GM21737 (cell line): ENCODE data around the gene STAT4.

Source experiments
- ATAC-seq: cut with Tn5 transposase; IDR thresholded peaks from one replicate; pipeline ENCODE4 v1.9.1; 2021; ENCODE audit warnings: mild to moderate bottlenecking, moderate library complexity; ENCODE audit not compliant: unreplicated experiment

The STAT4 gene

DNA sequence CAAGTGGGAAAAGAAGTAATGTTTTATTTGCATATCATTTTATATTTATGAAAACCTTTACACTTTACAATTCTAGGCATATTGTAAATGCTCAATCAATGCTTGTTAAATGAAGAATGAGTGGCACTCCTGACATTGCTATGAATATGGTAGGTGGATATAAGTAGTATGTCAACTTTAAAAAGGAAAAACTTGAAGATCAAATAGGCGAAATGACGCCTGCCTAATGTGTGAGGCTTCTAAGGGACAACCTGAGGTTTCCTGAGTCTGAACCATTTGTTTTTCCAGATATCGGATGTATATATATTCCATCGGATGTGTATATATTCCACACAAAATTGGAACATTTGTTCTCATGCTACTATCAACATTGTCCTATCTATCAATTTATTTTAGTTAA, 1.4 kb downstream of the STAT4 start:
- no peak for ATAC-seq

DNA sequence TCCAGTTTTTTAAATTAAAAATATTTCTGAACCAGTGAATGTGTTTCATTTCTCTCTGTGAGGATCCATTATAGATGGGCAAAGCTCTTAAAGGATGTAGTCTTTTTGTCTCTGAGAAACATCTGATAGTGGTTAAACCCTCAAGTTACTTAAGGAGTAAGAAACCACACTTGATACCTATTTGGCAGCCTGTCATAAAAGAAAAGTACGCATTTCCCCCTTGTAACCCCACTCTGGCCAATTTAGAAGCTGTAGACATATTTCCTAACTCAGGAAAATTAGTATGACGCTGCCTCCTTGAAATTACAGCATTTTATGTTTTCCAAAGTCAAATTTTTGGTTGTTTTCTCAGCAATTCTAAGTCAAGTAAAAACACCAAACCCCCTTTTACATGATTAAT, 2.0 kb downstream of the STAT4 start:
- ATAC-seq = no peak

DNA sequence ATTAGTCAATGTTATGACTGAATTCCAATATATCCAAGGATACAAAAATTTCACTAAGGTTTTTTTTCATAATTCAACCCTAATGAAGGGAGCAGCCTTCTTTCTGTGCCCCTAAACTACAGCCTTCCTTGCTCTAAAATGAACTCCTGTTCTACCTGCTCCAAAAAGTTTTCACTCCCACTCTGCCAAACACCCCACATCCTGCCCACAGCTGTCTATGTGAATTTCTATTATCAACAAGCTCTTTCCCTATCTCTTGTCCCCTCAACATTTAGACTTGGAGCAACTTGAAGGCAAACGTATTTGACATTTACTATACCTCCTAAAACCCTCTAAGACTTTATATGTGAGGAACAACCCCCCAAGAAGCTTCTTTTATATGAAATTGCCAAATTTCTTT, 2.5 kb downstream of the STAT4 start:
- ATAC-seq = no peak

DNA sequence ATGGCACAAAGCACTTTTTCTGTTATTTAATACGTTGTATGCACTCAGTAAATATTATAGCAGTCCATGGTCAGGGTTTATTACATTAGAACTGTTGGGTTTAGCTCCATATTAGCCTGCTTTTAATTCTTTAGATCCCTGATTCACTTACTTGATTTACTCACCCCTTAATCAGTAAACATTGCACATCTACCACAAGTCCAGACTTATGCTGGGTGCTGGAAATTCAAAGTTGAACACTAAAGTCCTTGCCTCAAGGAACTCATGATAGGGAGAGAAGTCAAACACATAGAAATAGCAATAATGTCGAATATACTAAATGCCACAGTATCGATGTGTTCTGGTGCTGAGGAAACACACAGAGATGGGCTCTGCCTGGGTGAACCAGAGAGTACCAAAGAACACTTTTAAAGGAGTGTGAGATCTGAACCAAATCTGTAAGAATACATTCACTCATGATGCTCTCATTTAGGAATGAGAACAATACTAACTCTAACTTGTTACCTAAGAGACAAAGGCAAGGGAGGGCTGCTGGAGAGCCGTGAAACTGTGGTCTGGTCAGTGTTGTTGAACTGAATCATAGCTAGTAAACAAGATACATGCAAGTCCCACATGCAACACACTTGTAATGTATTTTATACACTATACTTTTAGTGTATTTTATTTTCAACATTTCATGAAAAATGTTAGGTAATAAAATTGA, 4.9 kb downstream of the STAT4 start:
- ATAC-seq = no peak

DNA sequence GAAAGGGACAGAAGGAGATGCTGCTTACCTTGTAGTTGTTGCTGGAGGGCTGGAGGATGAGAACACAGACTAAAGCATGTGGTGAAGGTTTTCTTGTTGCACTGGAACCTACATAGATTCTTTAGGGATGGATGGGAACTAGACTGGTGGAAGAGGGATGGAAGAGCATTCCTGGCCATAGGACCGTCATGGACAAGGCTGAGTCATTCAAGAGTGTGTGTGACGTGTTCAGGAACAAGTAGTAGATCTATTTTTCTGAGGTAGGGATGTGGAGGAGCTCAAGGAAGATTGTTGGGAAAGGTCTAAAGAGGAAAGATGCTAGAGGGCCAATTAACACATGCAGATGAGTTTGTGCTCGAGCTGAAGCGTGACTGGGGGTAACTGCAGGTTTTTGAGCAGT, 6.6 kb downstream of the STAT4 start:
- ATAC-seq = no peak

DNA sequence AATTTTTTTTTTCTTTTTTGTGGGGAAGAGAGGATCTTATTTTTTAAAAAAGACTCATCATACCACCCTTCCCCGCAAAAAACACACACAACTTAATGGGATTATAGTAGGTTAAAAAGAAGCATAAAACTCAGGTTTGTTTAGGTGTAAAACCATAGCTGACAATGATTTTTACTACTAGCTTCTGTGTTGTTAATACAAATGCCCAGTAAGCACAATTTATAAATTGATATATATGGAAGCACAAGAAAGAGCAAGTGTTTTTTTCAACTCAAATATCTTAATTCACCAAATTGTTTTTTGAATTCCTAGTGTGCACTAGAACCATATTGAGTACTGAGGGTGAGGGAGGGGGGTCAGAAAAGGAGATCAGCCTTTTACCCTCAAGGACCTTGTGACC, 7.0 kb downstream of the STAT4 start:
- ATAC-seq = no peak

DNA sequence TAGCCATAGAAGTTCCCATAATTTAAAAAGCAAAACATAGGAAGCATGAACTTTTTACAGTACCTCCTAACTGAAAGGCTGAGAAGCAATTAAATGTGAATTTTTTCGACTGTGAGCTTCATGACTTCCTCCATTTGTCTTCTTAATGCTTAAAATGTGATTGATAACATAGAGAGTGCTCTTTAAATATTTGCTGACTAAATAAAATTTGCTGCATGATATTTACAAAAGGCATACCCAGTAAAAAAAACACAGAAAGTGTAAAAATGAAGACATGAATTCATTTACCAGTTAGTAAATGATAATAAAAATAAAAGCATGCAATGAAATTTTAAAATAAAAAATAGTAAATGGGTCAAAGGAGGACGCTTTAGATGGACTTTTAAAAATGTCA, 21.9 kb downstream of the STAT4 start:
- no peak for ATAC-seq

DNA sequence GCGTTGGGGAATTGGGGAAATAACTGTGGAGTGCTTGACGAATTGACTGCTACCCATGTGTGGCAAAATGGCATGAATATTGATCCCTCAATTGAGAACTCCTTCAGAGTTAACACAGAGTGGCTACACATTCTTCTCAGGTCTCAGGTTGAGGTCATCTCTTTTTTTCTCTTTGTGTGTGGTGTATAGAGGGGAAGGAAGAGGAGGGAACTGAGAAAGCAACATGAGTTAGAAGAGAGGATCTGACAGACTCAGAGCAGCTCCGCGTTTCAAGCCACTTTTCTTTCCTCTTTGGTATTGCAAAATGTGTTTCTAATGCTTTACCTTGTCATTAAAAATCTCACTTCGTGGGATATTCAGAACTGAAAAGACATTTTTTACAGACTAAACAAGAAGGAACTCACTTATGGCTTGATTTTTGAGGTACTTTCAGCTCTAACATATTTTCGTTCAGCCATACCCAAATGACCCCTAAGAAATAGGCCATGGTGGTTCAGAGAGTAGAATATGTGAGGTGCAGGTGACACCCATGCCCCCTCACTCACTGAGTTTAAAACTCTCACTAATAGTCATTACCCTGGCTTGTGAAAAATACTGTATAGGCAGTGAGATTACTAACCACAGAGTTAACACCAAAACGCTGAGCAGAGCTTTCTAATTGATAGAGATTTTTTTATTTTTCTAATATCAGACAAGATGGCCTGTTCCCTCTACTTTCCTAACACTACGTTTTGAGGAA, 22.5 kb downstream of the STAT4 start:
- ATAC-seq = no peak

DNA sequence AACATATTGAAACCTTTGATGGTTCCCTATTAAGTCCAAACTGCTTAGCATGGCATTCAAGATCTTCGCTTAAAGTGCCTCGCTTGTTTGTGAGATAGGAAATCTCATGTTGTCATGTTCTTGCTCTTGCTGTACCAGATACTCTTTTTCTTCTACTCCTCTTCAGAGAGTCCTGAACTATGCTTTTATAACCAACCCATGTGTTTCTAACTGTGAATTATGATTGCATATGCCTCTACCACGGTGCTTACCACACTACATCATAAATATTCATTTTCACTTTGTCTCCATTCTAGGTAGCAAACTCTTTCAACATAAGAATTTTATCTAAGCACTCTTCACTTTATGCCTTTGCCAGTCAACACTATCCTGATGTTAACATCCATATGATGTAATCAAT, 23.6 kb downstream of the STAT4 start:
- no peak for ATAC-seq

DNA sequence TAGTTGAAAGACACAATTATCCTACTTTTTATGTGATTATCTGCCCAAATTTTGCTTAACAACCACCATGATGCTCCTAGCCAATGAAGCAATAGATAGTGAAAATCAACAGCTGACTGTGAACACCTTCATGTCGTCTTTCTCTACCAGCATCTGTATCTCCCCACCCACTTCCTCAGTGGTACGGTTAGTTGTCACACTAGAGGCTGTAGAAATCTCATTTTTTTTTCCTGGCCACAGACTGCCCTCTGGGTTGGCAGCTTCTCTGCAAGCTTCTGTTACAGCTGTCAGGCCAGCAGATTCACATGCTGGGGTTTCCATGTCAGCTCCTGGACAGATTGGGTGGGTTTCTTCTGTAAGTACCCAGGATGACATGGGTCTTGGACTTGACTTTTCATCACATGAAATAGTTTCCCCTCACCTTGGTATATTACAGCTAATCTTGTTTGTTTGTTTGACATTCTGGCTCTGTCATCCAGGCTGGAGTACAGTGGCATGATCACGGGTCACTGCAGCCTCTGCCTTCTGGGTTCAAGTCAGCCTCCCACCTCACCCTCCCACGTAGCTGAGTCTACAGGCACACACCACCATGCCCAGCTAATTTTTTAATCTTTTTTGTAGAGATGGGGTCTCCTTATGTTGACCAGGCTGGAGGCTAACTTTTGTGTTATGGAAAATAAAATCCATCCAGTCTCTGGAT, 24.3 kb downstream of the STAT4 start:
- no peak for ATAC-seq

DNA sequence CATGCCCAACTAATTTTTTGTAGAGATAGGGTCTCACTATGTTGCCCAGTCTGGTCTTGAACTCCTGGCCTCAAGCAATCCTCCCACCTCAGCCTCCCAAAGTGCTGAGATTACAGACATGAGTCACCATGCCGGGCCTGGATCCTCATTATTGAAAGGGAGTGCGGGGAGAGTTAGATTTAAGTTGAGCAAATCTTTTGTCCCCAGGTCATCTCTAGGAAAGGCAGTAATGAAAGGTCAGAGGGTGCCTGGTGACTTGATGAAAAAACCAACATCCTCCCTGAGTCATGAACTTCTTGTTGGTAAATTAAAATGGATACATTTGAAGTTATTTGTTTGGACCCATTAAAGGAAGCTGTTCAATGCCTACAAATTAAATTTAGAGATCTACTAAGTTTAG, 25.1 kb downstream of the STAT4 start:
- no peak for ATAC-seq

DNA sequence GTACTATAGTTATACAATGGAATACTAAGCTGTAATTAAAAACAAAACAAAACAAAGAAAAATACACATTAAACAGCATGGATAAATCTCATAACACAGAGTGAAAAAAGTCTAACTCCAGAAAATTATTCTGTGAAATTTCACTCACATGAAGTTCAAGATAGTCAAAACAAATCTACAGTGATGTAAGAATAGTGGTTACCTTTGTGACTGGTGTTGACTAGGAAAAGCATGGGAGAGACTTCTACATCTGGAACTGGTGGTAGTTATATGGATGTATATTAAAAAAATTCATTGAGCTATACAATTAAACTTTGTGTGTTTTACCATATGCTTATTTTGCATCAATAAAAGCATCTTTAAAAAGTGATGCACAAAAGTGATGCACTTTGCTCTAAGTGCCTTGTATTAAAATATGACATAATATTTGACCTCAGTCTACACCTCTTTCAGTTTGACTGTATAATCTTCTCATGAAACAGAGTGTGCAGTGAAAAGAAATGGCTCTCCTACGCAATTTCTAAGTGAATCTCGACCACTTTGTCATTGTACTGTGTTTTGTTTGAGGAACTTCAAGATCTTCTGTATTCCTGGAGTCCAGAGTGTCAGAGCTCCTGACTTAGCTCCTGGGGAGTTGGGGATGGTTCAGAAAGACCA, 28.0 kb downstream of the STAT4 start:
- no peak for ATAC-seq

DNA sequence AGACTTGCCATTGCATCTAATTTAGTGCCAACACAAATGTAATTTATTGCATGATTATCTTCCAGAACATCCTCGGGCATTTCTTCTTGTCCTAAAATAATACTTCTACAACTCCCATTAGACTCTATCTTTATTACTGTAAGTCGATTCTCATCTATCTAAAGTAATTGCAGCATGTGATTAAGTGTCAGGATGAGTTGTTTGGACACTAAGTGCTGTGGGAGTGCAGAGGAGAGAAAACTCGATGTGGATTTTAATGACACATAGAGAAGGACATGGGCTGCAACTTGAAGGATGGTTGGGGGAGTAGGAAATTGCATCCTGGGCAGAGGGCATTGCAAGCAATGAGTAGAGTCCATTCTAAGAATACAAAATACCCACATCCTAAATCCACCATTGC, 33.5 kb downstream of the STAT4 start:
- ATAC-seq = no peak

DNA sequence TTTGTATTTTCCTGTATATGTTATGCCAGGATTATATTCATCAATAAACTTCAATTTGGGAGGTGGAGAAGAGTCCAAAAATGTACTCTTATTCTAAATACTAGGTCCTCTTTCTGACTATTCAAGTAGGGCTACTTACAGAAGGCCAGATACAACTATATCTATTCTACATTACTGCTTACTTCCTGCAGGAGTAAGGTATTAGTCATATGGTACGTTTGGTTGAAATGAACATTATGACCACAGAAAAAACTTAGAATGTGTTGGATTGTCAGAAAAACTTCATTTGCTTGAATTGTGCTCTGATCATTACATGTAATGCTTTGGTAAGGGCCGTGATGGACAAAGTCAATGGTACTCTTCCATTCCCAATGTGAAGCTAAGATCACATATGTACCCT, 35.0 kb downstream of the STAT4 start:
- ATAC-seq = peak; percentile 36

DNA sequence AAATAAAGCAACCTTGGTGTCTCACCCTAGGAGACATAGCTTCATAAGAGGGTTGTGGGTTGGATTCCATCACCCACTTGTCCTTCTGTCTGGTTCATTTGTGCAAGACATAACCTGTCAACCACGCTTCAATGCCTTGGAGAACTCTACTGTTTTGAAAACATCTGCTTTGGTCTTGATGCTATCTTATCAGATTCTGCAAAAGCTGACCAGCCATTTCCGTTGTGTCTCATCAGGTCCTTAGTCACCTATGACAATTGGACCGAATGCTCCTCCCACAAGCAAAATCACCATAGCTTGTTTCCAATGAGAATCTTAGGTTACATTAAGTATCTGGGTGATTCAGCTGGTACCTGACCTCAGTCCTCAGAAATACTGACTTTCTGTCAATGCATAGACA, 35.4 kb downstream of the STAT4 start:
- no peak for ATAC-seq

DNA sequence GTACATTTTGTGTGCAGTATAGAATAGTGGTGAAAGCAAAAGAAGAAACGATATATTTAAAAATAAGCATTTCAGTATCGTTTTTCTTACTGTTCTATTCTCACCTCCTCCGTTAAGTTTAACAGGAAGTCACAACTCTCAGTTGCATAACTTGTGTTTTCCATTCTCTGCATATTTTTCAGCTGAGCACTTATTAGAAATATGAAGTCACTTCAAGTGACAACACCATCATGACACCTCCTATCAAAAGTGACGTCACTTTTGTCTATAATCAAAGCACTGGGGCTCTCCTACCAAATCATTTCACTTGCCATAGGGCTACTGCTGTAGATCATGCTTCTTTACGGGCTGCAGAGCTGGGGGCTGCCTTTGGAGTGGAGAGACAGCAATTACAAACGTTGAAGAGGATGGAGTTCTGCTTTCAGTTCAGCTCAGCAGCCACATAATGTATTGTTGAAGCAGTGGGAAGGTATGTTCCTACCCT, 36.3 kb downstream of the STAT4 start:
- peak; percentile 80 for ATAC-seq

DNA sequence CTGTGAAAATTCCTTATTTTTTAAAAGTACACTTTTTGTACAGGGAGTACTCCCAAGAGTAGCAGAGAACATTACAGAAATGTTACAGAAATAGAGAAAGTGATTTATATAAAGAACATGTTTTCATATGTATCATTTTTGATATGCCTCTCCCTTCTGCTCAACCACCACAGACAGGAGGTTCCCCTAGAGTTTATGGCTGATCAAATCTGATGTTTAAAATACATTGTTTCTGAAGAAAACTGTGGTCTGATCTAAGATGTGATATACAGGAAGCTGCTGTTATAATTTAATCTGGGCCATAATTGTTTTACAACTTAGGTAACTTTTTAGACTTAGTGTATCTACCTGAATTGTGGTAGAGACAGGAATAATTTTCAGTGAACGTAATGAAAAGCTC, 37.0 kb downstream of the STAT4 start:
- no peak for ATAC-seq

DNA sequence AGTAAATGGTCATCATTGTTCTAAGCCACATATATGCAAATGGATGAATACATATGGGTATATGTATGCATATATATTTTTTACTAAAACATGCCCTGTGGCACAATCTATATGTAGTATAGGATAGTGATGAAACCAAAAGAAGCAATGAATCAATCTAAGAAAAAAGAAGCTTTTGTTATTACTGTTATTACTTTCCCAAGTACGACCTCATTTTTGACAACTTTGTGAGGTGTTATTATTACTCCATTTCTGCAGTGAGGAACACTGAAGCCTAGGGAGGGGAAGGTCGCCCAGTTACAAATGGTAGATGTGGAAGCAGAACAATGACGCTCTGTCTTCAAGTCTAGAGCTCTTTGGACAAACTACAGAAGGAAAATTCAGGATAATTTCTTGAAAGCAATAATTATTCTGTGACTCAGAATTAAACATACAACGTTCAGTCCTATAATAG, 38.3 kb downstream of the STAT4 start:
- ATAC-seq = no peak

DNA sequence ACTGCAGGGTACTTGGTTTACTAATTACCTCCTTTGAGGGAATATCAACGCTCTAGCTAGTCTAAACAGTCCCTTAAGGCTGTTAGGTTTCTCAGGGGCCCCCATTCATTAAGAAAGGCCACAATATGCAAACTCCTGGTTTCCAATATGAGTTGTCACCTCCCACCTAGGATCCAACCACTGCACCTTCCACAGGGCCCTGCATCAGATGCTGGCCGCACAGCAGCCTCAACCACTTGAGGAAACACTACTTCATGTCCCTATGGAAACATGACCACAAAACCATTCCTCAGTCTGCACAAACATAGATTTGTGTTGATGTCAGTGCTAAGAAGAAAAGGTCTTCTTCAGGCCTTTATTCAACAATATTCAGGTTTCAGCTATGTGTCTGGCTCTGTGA, 40.9 kb downstream of the STAT4 start:
- no peak for ATAC-seq

DNA sequence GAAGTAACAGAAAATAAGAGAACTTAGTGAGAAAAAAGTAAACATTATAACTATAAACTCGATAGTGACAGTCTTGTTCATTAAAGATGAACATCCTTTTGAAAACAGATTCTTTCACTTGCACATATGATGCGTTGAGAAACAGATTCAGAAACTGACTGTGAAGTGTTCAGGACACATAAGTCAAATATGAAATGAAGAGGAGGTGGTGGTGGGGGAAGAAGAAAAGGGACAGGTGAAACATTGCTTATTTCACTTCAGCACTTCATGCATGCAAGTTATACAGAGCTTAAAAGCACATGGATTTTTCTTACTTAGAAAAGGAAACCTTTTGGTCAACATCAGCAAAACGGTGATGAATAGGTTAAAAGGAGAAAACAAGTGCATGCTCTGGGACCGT, 42.5 kb downstream of the STAT4 start:
- ATAC-seq = no peak

DNA sequence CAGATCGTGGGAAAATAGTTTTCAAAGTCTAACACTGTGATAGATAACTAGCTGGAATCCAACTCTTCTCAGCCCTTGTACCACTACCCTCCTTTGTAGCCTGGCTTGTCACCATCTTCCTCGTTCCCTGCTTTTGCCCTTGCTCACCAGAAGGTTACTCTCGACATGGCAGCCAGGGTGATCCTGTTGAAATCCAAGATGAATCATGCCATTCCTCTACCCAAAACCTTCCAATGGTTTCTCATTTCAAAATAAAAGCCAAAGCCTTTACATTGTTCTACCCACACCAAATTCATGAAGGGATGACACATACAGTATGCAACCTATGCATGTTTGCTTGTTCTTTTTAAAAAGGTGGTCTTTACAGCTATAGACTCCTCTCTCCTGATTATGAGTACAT, 45.7 kb downstream of the STAT4 start:
- ATAC-seq = no peak
